Nephron (organoid): ENCODE data around the gene CTNND2.

Source experiments
- H3K27ac Mint-ChIP-seq, 3 experiments: 2 replicates each; pipeline ENCODE4 v1.8.0; 2020; ENCODE audit warnings: mixed read lengths in 3 of 3, mild to moderate bottlenecking in 2 of 3, moderate library complexity in 1 of 3
- H3K27me3 Mint-ChIP-seq: 2 replicates; pipeline ENCODE4 v1.8.0; 2021; ENCODE audit warnings: low read depth, mild to moderate bottlenecking, moderate library complexity, mixed read lengths
- H3K36me3 Mint-ChIP-seq: 2 replicates; pipeline ENCODE4 v1.8.0; 2020; ENCODE audit warnings: low read depth, mixed read lengths
- H3K4me1 Mint-ChIP-seq: 2 replicates; pipeline ENCODE4 v1.8.0; 2020; ENCODE audit warnings: mixed read lengths
- H3K4me3 Mint-ChIP-seq, 3 experiments: 2 replicates each; pipeline ENCODE4 v1.8.0; 2020; ENCODE audit warnings: mild to moderate bottlenecking in 3 of 3, mixed read lengths in 3 of 3, moderate library complexity in 2 of 3
- H3K9me3 Mint-ChIP-seq: 2 replicates; pipeline ENCODE4 v1.8.0; 2020; ENCODE audit warnings: mixed read lengths
- CTCF ChIP-seq, 3 experiments: fragments of 200-600 bp; sonication (generic); IDR thresholded peaks; one replicate each; pipeline ENCODE4 v1.5.0; 2021; ENCODE audit warnings: antibody characterized with exemption in 3 of 3; ENCODE audit not compliant: unreplicated experiment in 3 of 3

The CTNND2 gene

GRCh38 chr5:11311731-11312130 is 592.5 kb downstream of the CTNND2 start:
- no peak for TF ChIP-seq CTCF (IDR thresholded peaks at IDR 0.05; ENCODE audit: unreplicated experiment in 3 of 3)
- Mint-ChIP-seq H3K36me3 (no peaks in the 10 kb centered on the region), H3K27ac (no peak overlapping the region), H3K27me3 (no peaks in the 10 kb centered on the region), H3K9me3 (no peaks in the 10 kb centered on the region), H3K4me3 (no peak overlapping the region), H3K4me1 (no peaks in the 10 kb centered on the region)

GRCh38 chr5:11311272-11311671 is 593.0 kb downstream of the CTNND2 start:
- H3K9me3 Mint-ChIP-seq, result no peaks in the 10 kb centered on the region
- H3K27me3 Mint-ChIP-seq, result no peaks in the 10 kb centered on the region
- H3K4me1 Mint-ChIP-seq, result no peaks in the 10 kb centered on the region
- H3K27ac Mint-ChIP-seq, result no peak overlapping the region
- H3K36me3 Mint-ChIP-seq, result no peaks in the 10 kb centered on the region
- H3K4me3 Mint-ChIP-seq, result no peak overlapping the region
- no peak for TF ChIP-seq CTCF (IDR thresholded peaks at IDR 0.05; ENCODE audit: unreplicated experiment in 3 of 3)

GRCh38 chr5:11310158-11310557 is 594.1 kb downstream of the CTNND2 start:
- no peaks in the 10 kb centered on the region for H3K4me1 Mint-ChIP-seq
- H3K27me3 Mint-ChIP-seq, result no peaks in the 10 kb centered on the region
- no peak overlapping the region for H3K27ac Mint-ChIP-seq
- no peak overlapping the region for H3K4me3 Mint-ChIP-seq
- no peaks in the 10 kb centered on the region for H3K9me3 Mint-ChIP-seq
- TF ChIP-seq CTCF (IDR thresholded peaks at IDR 0.05; ENCODE audit: unreplicated experiment in 3 of 3), result no peak
- no peaks in the 10 kb centered on the region for H3K36me3 Mint-ChIP-seq

- Mint-ChIP-seq H3K36me3 (no peaks in the 10 kb centered on the region), H3K4me3 (no peak overlapping the region), H3K9me3 (no peaks in the 10 kb centered on the region), H3K27ac (no peak overlapping the region), H3K27me3 (no peaks in the 10 kb centered on the region), H3K4me1 (no peaks in the 10 kb centered on the region)
- TF ChIP-seq CTCF (IDR thresholded peaks at IDR 0.05; ENCODE audit: unreplicated experiment in 3 of 3), result no peak
Observed at GRCh38 chr5:11306365-11306764, 597.9 kb downstream of the CTNND2 start.

- no peaks in the 10 kb centered on the region for H3K9me3 Mint-ChIP-seq
- no peaks in the 10 kb centered on the region for H3K4me1 Mint-ChIP-seq
- H3K27ac Mint-ChIP-seq, result peak overlapping the region in 1 of 3 experiments; percentile 17
- H3K36me3 Mint-ChIP-seq, result no peaks in the 10 kb centered on the region
- no peak overlapping the region for H3K4me3 Mint-ChIP-seq
- TF ChIP-seq CTCF (IDR thresholded peaks at IDR 0.05; ENCODE audit: unreplicated experiment in 3 of 3), result no peak
- H3K27me3 Mint-ChIP-seq, result no peaks in the 10 kb centered on the region
Observed at GRCh38 chr5:11305245-11305644, 599.0 kb downstream of the CTNND2 start.

- H3K27ac Mint-ChIP-seq, result no peak overlapping the region
- no peaks in the 10 kb centered on the region for H3K9me3 Mint-ChIP-seq
- no peaks in the 10 kb centered on the region for H3K27me3 Mint-ChIP-seq
- H3K4me3 Mint-ChIP-seq, result no peak overlapping the region
- H3K36me3 Mint-ChIP-seq, result no peaks in the 10 kb centered on the region
- H3K4me1 Mint-ChIP-seq, result no peaks in the 10 kb centered on the region
- no peak for TF ChIP-seq CTCF (IDR thresholded peaks at IDR 0.05; ENCODE audit: unreplicated experiment in 3 of 3)
Observed at GRCh38 chr5:11304641-11305040, 599.6 kb downstream of the CTNND2 start.
